HG02885 (cell line): ENCODE results near the gene IGSF21.

Source experiments
- ATAC-seq: cut with Tn5 transposase; IDR thresholded peaks from one replicate; pipeline ENCODE4 v1.9.1; 2021; ENCODE audit warnings: mild to moderate bottlenecking; ENCODE audit not compliant: unreplicated experiment, poor library complexity

IGSF21 gene

GRCh38 chr1:18288722-18289121, 181.1 kb downstream of the IGSF21 start:
- no peak for ATAC-seq

GRCh38 chr1:18289597-18289996, 182.0 kb downstream of the IGSF21 start:
- no peak for ATAC-seq

DNA sequence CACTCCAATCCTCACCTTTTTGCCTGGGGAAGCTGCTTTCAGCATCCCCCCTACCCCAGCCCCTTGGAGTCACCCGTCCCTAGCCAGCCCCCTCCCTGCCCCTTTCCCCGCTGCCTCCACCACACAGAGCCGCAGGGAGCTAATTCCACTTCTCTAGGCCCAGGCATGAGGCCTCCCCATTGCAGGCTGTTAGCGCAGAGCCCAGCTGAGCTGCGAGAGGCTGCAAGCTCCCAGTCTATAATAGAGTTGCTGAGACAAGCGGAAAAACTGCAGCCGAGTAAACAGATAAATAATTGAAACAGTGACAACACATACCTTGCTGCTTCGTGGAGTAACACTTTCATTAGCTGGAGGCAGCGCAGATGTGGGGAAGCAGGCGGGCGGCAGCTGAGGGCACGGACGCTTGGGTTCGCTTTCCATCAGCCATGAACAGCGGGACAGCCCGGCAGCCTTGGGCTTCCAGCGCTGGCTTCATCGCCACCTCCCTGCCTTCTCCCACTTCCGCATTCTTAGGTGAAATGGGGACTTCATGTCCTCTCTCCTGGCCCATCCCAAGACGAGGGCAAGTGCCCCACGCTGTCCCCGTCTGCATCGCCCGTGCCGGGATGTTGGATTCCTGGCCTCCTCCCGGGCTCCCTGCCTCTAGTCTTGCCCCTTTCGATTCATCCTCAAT, 183.3 kb downstream of the IGSF21 start:
- no peak for ATAC-seq

DNA sequence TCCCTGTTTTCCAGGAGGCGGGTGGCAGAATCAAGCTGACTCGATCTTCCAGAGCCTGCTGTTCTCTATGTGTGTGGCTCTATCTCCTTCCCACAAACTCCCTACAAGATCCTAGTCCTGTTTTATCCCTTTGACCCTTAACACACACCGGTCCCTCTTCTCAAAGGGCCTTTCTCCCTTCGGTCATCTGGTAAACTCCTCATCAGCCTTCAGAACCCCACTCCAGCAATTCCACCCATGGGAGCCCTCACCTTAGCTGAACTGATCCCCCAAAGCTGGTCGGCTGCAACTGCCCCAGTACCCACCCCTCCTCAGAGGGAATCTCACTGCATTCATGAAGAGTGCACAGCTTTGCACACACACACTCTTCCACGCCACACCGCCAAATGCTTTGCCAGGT, 184.9 kb downstream of the IGSF21 start:
- ATAC-seq, result no peak

GRCh38 chr1:18293291-18293690, 185.7 kb downstream of the IGSF21 start:
- ATAC-seq, result no peak

GRCh38 chr1:18294437-18295176, 187.0 kb downstream of the IGSF21 start:
- no peak for ATAC-seq

- no peak for ATAC-seq
Observed at GRCh38 chr1:18297896-18298648, 190.5 kb downstream of the IGSF21 start.

DNA sequence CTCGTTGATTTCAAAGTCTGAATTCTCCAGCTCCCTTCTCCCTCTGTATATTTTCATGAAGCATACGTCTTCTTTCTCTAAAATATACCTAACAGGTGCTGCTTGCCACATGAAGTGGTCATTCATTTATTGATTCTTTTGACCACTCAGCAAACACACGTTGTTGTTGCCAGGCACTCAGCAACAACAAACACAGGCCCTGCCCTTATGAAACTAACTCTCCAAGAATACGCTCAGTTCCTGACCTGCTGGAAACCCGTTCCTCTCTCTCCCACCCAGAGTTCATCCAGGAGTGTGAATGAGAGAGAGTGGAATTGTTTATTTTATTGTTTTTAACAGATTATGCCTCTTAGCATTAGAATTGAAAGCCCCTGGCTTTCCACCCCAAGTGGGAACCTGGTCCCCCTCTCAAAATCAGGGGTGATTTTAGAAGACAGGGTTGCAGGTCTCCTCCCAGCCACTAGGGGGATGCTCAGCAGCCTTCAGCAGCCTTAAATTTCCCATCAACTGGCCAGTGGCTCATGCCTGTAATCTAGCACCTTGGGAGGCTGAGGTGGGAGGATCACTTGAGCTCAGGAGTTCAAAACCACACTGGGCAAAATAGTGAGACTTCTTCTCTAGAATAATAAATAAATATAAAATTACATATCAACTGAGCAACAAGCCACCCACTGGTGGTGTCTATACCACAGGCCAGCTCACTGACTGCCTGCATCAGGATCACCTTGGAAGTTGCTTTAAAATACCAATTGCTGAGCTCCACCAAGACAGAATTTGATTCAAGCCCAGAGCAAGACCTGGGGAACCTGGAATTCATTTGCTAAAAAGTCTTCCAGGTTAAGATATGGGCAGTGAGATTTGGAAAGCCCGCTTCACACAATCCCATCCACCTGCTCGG, 192.1 kb downstream of the IGSF21 start:
- ATAC-seq, result no peak

GRCh38 chr1:18300376-18300775, 192.8 kb downstream of the IGSF21 start:
- ATAC-seq, result no peak

- no peak for ATAC-seq
Observed at GRCh38 chr1:18302788-18303413, 195.3 kb downstream of the IGSF21 start.

DNA sequence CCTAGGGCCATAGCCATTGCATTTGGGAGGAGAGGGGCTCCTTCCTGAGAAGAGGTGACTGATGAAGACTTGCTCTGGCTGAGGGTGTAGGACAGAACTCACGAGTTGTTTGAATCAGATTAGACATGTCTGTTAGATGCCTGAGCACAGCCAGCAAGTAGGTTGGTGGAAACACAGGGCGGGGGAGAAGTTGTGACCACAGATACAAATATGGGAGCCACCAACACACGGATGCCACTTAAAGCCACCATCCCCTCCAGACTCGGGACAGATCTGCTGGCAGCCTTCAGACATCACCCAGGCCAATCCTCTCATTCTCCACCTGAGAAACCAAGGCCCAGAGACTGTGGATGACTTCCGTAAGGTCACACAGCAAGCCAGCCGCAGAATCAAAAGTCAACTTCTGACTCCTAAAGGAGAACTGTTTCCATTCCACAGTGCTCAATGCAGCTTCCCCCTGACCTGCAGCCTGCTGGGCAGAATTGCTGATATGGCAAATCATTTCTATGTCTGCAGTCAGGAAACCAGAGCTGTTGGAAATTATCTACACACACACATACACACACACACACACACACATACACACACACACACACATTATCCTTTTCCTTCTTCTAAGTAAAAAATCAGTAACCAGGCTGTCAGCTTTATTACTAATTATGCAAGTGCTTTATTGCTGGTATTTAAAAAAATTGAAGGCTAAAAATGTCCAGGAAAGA, 196.7 kb downstream of the IGSF21 start:
- ATAC-seq, result no peak

- ATAC-seq, result no peak
Observed at GRCh38 chr1:18305182-18305795, 197.7 kb downstream of the IGSF21 start.

DNA sequence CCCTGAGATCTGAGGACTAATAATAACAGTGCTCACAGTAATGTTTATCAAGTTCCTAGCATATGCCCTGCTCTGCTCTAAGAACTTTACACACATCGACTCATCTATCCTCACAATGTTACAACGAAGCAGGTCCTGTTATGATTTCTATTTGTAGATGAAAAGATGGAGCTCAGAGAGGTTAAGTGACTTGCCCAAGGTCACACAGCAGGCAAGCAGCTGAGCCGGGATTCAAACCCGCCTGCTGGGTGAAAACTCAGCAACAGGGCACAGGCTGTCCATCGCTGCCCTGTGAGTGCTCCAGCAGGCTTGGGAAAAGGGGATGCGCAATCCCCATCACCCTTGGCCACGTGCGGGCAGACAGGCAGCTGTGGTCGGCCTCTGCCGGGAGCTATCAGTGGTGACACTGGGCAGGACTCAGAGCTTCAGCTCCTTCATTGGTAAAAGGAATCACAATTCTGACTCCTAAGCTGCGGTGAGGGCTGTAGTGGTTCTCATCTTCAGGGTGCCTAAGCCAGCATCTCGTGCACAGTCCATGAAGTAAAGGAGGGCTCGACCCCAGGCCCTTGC, 199.8 kb downstream of the IGSF21 start:
- ATAC-seq, result no peak

DNA sequence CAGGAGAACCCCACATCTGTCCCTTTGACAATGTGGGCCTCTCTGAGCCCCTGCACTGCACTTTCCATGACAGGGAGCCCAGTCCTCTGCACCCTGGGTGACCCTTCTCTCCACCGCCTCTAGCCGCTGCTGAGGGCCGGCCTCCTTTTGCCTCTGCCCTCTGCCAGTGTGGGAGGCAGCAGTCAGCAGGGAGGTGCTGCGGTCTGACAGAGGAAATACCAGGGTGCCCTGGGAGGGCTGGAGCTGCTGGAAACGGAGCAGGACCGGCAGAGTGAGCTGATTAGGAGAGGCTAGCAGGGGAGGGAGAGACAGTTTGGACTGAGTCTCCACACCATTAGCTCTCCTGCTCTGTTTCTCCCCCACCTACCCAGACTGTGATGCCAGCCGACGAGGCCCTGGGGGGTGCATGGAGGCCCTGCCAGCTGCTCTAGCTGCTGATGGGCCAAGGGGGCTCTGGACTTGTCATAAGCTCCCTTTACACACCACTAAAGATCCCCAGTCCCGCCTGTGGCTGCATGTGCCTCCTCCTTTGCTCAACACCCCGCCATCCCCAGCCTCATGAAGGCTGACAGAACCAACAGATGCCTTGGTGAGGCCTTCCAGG, 202.1 kb downstream of the IGSF21 start:
- no peak for ATAC-seq

- no peak for ATAC-seq
Observed at GRCh38 chr1:18312961-18313360, 205.4 kb downstream of the IGSF21 start.

GRCh38 chr1:18313523-18313922, 205.9 kb downstream of the IGSF21 start:
- no peak for ATAC-seq

- ATAC-seq, result no peak
Observed at GRCh38 chr1:18314399-18314798, 206.8 kb downstream of the IGSF21 start.

GRCh38 chr1:18315449-18315848, 207.9 kb downstream of the IGSF21 start:
- no peak for ATAC-seq
